Esophagus muscularis mucosa (tissue), 4 donors: Measurements from ENCODE around the gene KANK2. TPM values are rescaled to one million over a fixed set of nuclear protein-coding genes. Genes with fewer than 3 reads are reported as not detected.
"Not testable (repeated sequence)": the region's sequence is repeated elsewhere in the genome, so short reads cannot be mapped to it uniquely, and the experiment has no call there.

Experiments used
- DNase-seq: peaks from one replicate; pipeline ENCODE4 v3.0.0-alpha.2; 2017; ENCODE audit errors: extremely low spot score
- H3K27ac ChIP-seq, 4 donors: fragments of 200-600 bp; sonication (generic); replicated peaks in 1 of 4; 1 replicate in 3 of 4; 2 replicates in 1 of 4; pipeline ENCODE4 v1.5.1; 2016 to 2019; ENCODE audit warnings: mild to moderate bottlenecking in 1 of 4
- H3K27me3 ChIP-seq, 4 donors: fragments of 200-600 bp; sonication (generic); one replicate each; pipeline versions ENCODE4 v1.5.1 to v1.6.0; 2016 to 2019
- H3K36me3 ChIP-seq, 4 donors: fragments of 200-600 bp; sonication (generic); one replicate each; pipeline ENCODE4 v1.5.1; 2016 to 2019
- H3K4me1 ChIP-seq, 4 donors: fragments of 200-600 bp; sonication (generic); one replicate each; pipeline ENCODE4 v1.5.1; 2016 to 2019
- H3K4me3 ChIP-seq, 4 donors: fragments of 200-600 bp; sonication (generic); 1 replicate in 2 of 4; 2 replicates in 2 of 4; pipeline ENCODE4 v1.5.1; 2016 to 2019; ENCODE audit warnings: mild to moderate bottlenecking in 4 of 4, moderate library complexity in 1 of 4
- H3K9me3 ChIP-seq, 4 donors: fragments of 200-600 bp; sonication (generic); 1 replicate in 3 of 4; 2 replicates in 1 of 4; pipeline ENCODE4 v1.5.1; 2016 to 2019
- CTCF ChIP-seq, 3 experiments: fragments of 200-600 bp in 2 of 3; fragments of 450-650 bp in 1 of 3; sonication (generic) in 2 of 3; IDR thresholded peaks; one replicate each; pipeline ENCODE4 v1.5.1; 2017 to 2019; ENCODE audit warnings: antibody characterized with exemption in 3 of 3, mild to moderate bottlenecking in 2 of 3, moderate library complexity in 1 of 3
- EP300 ChIP-seq: sonication (generic); formaldehyde crosslinking; IDR thresholded peaks from one replicate; pipeline ENCODE4 v1.6.1; 2017; ENCODE audit warnings: antibody characterized with exemption
- POLR2A ChIP-seq: fragments of 450-650 bp; IDR thresholded peaks from one replicate; pipeline ENCODE4 v1.6.1; 2017; ENCODE audit warnings: antibody characterized with exemption, moderate library complexity, mild to moderate bottlenecking, low read depth
- POLR2AphosphoS5 ChIP-seq, 2 donors: sonication (generic); formaldehyde crosslinking; IDR thresholded peaks; one replicate each; pipeline ENCODE4 v1.6.1; 2017; ENCODE audit warnings: antibody characterized with exemption in 2 of 2
- WGBS: methylation state at CpG from one replicate; pipeline ENCODE4 v1.1.5; 2018; 5-methylcytosine and 5-hydroxymethylcytosine counted together
- intact Hi-C: fragments of 100-400 bp; cut with DNase I; formaldehyde crosslinking; loops from one replicate; pipeline ENCODE4 v1.15.1; 2023
- total RNA-seq, 4 donors: library from RNA; depleted of rRNA; stranded (reverse); fragments of >200 nt; gene quantifications; one replicate each; pipeline versions ENCODE4 v1.1.0 to v1.2.1, GENCODE V29; 2016

Gene KANK2
- total RNA-seq, 4 donors from 2014 or later, result 1,125 to 1,746 (median 1,157) TPM

GRCh38 chr19:11142528-11143171 is 54.7 kb downstream of the KANK2 start:
- Histone ChIP-seq H3K9me3 (peaks cover 0 to 3% (median 0%) of the 10 kb centered on the region in 4 donors), H3K4me1 (peaks cover 59 to 70% (median 66%) of the 10 kb centered on the region in 4 donors), H3K27ac (peak overlapping the region; percentile 97 to 100 (median 98)), H3K4me3 (peak overlapping the region; percentile 23 to 50 (median 34)), H3K27me3 (no peaks in the 10 kb centered on the region), H3K36me3 (no peaks in the 10 kb centered on the region)
- intact Hi-C loops, result no loop called here
- 0% methylated on average over 2 of the region's 22 CpGs for WGBS
- peak; percentile 96 for DNase-seq
- TF ChIP-seq POLR2A, result peak; percentile 39
- peak; percentile 77 to 80 for TF ChIP-seq POLR2AphosphoS5 (IDR thresholded peaks at IDR 0.05)
- TF ChIP-seq CTCF (IDR thresholded peaks at IDR 0.05), result no peak
- no peak for TF ChIP-seq EP300

- Histone ChIP-seq H3K27me3 (no peaks in the 10 kb centered on the region), H3K27ac (peak overlapping the region; percentile 97 to 100 (median 98)), H3K9me3 (peaks cover 0 to 3% (median 0%) of the 10 kb centered on the region in 4 donors), H3K4me3 (peak overlapping the region in 3 of 4 donors; percentile 23 to 38 (median 31)), H3K36me3 (no peaks in the 10 kb centered on the region), H3K4me1 (peaks cover 64 to 76% (median 72%) of the 10 kb centered on the region in 4 donors)
- TF ChIP-seq CTCF (IDR thresholded peaks at IDR 0.05), result peak in 2 of 3 experiments; percentile 19 to 42
- TF ChIP-seq POLR2AphosphoS5 (IDR thresholded peaks at IDR 0.05), result no peak
- no peak for DNase-seq
- 86% methylated on average over 6 of the region's 9 CpGs for WGBS
- intact Hi-C loops, result no loop called here
Measured at GRCh38 chr19:11141937-11142527, 55.3 kb downstream of the KANK2 start.

GRCh38 chr19:11140896-11141295 is 56.4 kb downstream of the KANK2 start:
- no peak overlapping the region for H3K4me3 ChIP-seq
- intact Hi-C loops, result no loop called here
- TF ChIP-seq CTCF (IDR thresholded peaks at IDR 0.05) (no peak), POLR2A (no peak)
- H3K9me3 ChIP-seq, result peaks cover 0 to 3% (median 0%) of the 10 kb centered on the region in 4 donors
- no peaks in the 10 kb centered on the region for H3K36me3 ChIP-seq
- DNase-seq, result no peak
- H3K4me1 ChIP-seq, result peaks cover 64 to 81% (median 74%) of the 10 kb centered on the region in 4 donors
- no peaks in the 10 kb centered on the region for H3K27me3 ChIP-seq
- WGBS, result 93% methylated on average over 9 of the region's 9 CpGs
- peak overlapping the region; percentile 97 to 100 (median 98) for H3K27ac ChIP-seq

GRCh38 chr19:11140023-11140538 is 57.3 kb downstream of the KANK2 start:
- H3K4me3 ChIP-seq, H3K9me3 ChIP-seq, DNase-seq, H3K36me3 ChIP-seq, intact Hi-C loops, H3K27me3 ChIP-seq: not testable (repeated sequence)
- peaks cover 64 to 81% (median 74%) of the 10 kb centered on the region in 4 donors for H3K4me1 ChIP-seq
- H3K27ac ChIP-seq, result peak overlapping the region; percentile 97 to 100 (median 98)
- 69% methylated on average over 10 of the region's 10 CpGs for WGBS

- TF ChIP-seq POLR2AphosphoS5 (IDR thresholded peaks at IDR 0.05) (peak; percentile 69 to 78), EP300 (no peak), POLR2A (no peak)
- Histone ChIP-seq H3K4me1 (peaks cover 60 to 72% (median 69%) of the 10 kb centered on the region in 4 donors), H3K27ac (peak overlapping the region; percentile 97 to 100 (median 98)), H3K9me3 (no peaks in the 10 kb centered on the region), H3K4me3 (peak overlapping the region; percentile 29 to 52 (median 42)), H3K27me3 (no peaks in the 10 kb centered on the region), H3K36me3 (no peaks in the 10 kb centered on the region)
- DNase-seq, result peak; percentile 95
- WGBS, result 12% methylated on average over 8 of the region's 13 CpGs
- intact Hi-C loops, result loop anchor here (1.0 to 10.0 kb wide), 3 partner anchors 46 to 204 kb away; no protein-coding TSS in a partner anchor
Measured at GRCh38 chr19:11138601-11139300, 58.6 kb downstream of the KANK2 start.
